A549 (cell line): ENCODE measurements around the gene SORL1-AS1.

Experiments used
- CTCF ChIP-seq: fragments of >200 bp; sonication (Bioruptor Twin); formaldehyde crosslinking; IDR thresholded peaks from 3 replicates; pipeline ENCODE4 v1.5.1; 2016
- ZFP36 ChIP-seq: fragments of 450-650 bp; IDR thresholded peaks from 2 replicates; pipeline ENCODE4 v1.6.1; 2014; ENCODE audit warnings: borderline replicate concordance; ENCODE audit not compliant: partially characterized antibody

- TF ChIP-seq ZFP36 = no peak
- peak; percentile 21; the same call in 1 of the 3 replicates for TF ChIP-seq CTCF
These were observed 6.0 kb downstream of the SORL1-AS1 start for GRCh38 chr11:121446752-121447156.
